NK-92 treated with Interleukin-12 subunit alpha and Interleukin-12 subunit beta, amount 100 ng/mL, for 24 hours (cell line): Measurements from ENCODE around the gene RBM24.

Experiments
- DNase-seq: peaks from one replicate; lab custom pipeline; 2025; lab: John Stamatoyannopoulos, UW

Gene RBM24

GRCh38 chr6:17343215-17343614, 62.1 kb downstream of the RBM24 start:
- DNase-seq = no peak
